K562 (cell line): Measurements from ENCODE around the gene CARMIL1. TPM values are rescaled to one million over a fixed set of nuclear protein-coding genes. Genes with fewer than 3 reads are reported as not detected.

Experiments used
- NCOR1 ChIP-seq: fragments of 450-650 bp; IDR thresholded peaks from 2 replicates; pipeline ENCODE4 v1.6.1; 2016; ENCODE audit warnings: mild to moderate bottlenecking, moderate library complexity
- NR3C1 ChIP-seq: sonication (generic); formaldehyde crosslinking; IDR thresholded peaks from 2 replicates; pipeline ENCODE4 v1.8.1; 2022; ENCODE audit warnings: missing genetic modification reagents
- REST ChIP-seq, 2 experiments: fragments of 450-650 bp; formaldehyde crosslinking in 1 of 2; IDR thresholded peaks; 2 replicates each; pipeline versions ENCODE4 v1.4.0 to v1.6.1; 2014 to 2020; ENCODE audit warnings: mild to moderate bottlenecking in 2 of 2, borderline replicate concordance in 1 of 2, low read depth in 1 of 2
- ZNF217 ChIP-seq: sonication (generic); formaldehyde crosslinking; IDR thresholded peaks from 2 replicates; pipeline ENCODE4 v1.8.0; 2022; ENCODE audit warnings: mild to moderate bottlenecking, missing genetic modification reagents
- ZNF24 ChIP-seq: fragments of 450-650 bp; IDR thresholded peaks from 2 replicates; pipeline ENCODE4 v1.6.1; 2016
- polyA plus RNA-seq, 8 experiments: library from polyadenylated mRNA; depleted of rRNA in 4 of 8; stranded (reverse) in 5 of 8; unstranded in 3 of 8; fragments of >200 nt; fragmentation: Nextera tagmentation in 2 of 8; fragmentation: Illumina TruSeq in 1 of 8; extraction: Ambion mirVana in 2 of 8; extraction: Trizol in 1 of 8; gene quantifications; 2 replicates each; pipeline versions ENCODE4 v1.2.1 to v1.2.3, GENCODE V29; 2011 to 2014; ENCODE audit warnings: inconsistent platforms in 1 of 8, missing spikeins in 1 of 8
- total RNA-seq, 7 experiments: library from RNA; depleted of rRNA in 6 of 7; stranded (reverse); fragments of >200 nt in 6 of 7; fragmentation: Illumina TruSeq in 2 of 7; extraction: Trizol in 2 of 7; gene quantifications; 2 replicates each; pipeline versions ENCODE4 v1.2.1 to v1.2.3, GENCODE V29; 2011 to 2021; ENCODE audit warnings: low replicate concordance in 1 of 7

CARMIL1 gene
- total and polyA plus RNA-seq, 9 of the 15 experiments (the other 6 are each of a cell fraction or from before 2014, with no cell fraction given): 0.04 to 0.32 (median 0.10) TPM; not detected in 1

GRCh38 chr6:25659633-25660368 is 380.6 kb downstream of the CARMIL1 start (continued):
- TF ChIP-seq REST (IDR thresholded peaks at IDR 0.05; ENCODE audit: borderline replicate concordance) (no peak), REST (CRISPR knock-in tag; IDR thresholded peaks at IDR 0.05; ENCODE audit: low read depth) (no peak), ZNF24 (no peak), ZNF217 (CRISPR knock-in tag) (no peak), NCOR1 (no peak), NR3C1 (no peak)
- TF ChIP-seq, all 486 proteins: peak for 0
